ENCODE results near the gene LILRB3. TPM values are rescaled to one million over a fixed set of nuclear protein-coding genes. Genes with fewer than 3 reads are reported as not detected.

LILRB3 gene
- total RNA-seq, 2 donors from 2014 or later: 0.33 to 2.1 TPM

DNA sequence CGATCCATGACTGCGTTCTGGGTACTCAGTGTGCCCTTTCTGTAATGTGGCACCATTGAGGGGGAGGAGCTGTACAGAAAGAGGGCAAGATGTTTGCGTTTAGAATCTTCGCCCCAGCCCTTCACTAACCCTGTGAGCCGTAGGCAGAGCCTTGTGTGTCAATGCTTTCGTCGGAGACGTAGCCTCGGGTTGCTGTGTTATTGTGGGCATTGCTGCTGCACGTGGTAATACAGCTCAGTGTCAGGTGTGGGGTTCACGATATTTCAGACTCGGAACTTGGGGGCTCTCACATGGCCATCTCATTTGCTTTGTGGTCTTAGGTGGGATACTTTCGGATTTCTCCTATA lies 16.0 kb downstream of the LILRB3 start:
- Histone ChIP-seq H3K36me3 (replicated peaks in 1 of 2; ENCODE audit: insufficient read depth in 1 of 2, low read depth in 2 of 2) (peaks cover 5 to 30% of the 10 kb centered on the region in 2 donors), H3K4me3 (no peak overlapping the region), H3K4me1 (peaks cover 97% of the 10 kb centered on the region), H3K27me3 (no peaks in the 10 kb centered on the region), H3K27ac (peak overlapping the region in 3 of 4 donors; percentile 94 to 97 (median 94)), H3K9me3 (no peaks in the 10 kb centered on the region)
- DNase-seq: no peak
- no peak for TF ChIP-seq POLR2A (IDR thresholded peaks at IDR 0.05)
- TF ChIP-seq, protein P1, sequence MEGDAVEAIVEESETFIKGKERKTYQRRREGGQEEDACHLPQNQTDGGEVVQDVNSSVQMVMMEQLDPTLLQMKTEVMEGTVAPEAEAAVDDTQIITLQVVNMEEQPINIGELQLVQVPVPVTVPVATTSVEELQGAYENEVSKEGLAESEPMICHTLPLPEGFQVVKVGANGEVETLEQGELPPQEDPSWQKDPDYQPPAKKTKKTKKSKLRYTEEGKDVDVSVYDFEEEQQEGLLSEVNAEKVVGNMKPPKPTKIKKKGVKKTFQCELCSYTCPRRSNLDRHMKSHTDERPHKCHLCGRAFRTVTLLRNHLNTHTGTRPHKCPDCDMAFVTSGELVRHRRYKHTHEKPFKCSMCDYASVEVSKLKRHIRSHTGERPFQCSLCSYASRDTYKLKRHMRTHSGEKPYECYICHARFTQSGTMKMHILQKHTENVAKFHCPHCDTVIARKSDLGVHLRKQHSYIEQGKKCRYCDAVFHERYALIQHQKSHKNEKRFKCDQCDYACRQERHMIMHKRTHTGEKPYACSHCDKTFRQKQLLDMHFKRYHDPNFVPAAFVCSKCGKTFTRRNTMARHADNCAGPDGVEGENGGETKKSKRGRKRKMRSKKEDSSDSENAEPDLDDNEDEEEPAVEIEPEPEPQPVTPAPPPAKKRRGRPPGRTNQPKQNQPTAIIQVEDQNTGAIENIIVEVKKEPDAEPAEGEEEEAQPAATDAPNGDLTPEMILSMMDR (IDR thresholded peaks at IDR 0.05): no peak
- no peak for ATAC-seq
- intact Hi-C loops (cut with DNase I): no loop called here
- WGBS, 2 donors: 68 to 72% methylated on average over 13 of the region's 13 CpGs

DNA sequence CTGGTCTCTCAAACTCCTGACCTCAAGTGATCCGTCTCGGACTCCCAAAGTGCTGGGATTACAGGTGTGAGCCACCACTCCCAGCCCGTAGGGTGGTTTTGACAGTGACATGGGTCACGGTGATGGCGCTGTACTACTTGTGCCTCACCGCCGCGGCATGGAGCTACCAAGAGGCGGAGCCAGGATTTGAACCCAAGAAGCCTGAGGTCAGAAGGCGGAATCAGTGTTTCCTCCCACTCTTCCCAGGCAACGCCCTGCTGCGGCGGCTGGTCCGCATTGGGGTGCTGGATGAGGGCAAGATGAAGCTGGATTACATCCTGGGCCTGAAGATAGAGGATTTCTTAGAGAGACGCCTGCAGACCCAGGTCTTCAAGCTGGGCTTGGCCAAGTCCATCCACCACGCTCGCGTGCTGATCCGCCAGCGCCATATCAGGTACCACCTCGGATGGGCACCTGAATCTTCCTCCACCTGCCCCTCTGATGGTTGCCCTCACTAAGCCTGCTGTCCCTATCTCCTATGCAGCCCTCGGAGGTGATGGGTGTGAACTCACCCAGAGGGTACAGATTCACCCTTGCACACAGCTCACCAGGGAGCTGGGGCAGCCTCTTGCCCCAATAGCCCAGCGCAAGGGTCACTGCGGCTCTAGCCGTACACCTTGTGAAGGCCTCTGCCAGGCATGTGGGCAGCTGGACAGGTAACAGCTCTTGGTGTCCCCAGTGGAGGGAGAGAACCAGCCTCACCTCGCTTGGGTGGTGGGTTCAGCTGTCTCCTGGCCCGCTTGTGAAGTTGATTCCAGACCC lies 16.6 kb downstream of the LILRB3 start:
- Histone ChIP-seq H3K27me3 (no peaks in the 10 kb centered on the region), H3K4me3 (no peak overlapping the region), H3K9me3 (no peaks in the 10 kb centered on the region), H3K36me3 (replicated peaks in 1 of 2; ENCODE audit: insufficient read depth in 1 of 2, low read depth in 2 of 2) (peaks cover 5 to 30% of the 10 kb centered on the region in 2 donors), H3K4me1 (peaks cover 99% of the 10 kb centered on the region), H3K27ac (peak overlapping the region in 3 of 4 donors; percentile 11 to 97 (median 94))
- TF ChIP-seq, protein P1 (IDR thresholded peaks at IDR 0.05): no peak
- TF ChIP-seq POLR2A (IDR thresholded peaks at IDR 0.05): peak in 1 of 3 donors; percentile 10
- ATAC-seq (no peak), DNase-seq (peak in 1 of 4 donors; percentile 26)
- intact Hi-C loops (cut with DNase I): no loop called here
- 84 to 96% methylated on average over 14 to 27 of the region's 27 CpGs for WGBS, 2 donors

DNA sequence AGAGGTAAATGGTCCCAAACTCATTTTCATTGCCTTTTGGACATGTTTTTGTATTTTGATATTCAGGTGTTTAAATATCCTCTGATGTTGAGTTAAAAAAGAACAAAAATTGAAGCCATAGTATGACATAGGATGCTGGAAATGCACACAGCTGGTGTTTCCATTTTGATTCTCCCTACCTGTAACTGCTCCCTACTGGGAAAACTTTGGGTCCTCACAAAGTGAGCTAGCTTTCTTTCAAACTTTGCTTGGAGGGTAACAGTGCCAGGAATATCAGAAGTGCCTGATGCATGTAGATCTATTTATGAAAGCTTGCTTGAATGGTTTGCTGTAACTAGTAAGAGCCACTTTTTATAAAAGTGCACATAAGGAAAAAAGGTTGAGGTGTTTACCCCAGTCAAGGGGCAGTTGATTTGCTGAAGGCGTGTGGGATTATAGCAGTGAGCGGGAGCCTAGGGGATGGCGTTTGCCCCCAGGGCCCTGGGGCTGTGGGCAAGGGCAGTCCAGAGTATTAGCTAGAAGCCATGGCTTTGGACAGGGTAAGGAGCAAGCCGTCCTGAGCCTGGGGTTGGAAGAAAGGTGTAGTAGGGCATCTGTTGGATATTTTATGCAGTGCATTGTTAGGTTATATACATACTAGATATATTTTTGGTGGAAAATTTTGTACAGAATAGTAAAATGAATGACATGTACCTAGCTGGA lies 17.9 kb downstream of the LILRB3 start:
- peaks cover 90% of the 10 kb centered on the region for H3K4me1 ChIP-seq
- WGBS, 2 donors: 73 to 75% methylated on average over 4 of the region's 4 CpGs
- TF ChIP-seq POLR2A (IDR thresholded peaks at IDR 0.05): no peak
- TF ChIP-seq, protein P1 (IDR thresholded peaks at IDR 0.05): no peak
- ATAC-seq (no peak), DNase-seq (no peak)
- H3K36me3 ChIP-seq (replicated peaks in 1 of 2; ENCODE audit: insufficient read depth in 1 of 2, low read depth in 2 of 2): peaks cover 5 to 30% of the 10 kb centered on the region in 2 donors
- no peak overlapping the region for H3K4me3 ChIP-seq
- intact Hi-C loops (cut with DNase I): no loop called here
- no peaks in the 10 kb centered on the region for H3K9me3 ChIP-seq
- peak overlapping the region in 3 of 4 donors; percentile 9 to 97 (median 93) for H3K27ac ChIP-seq
- H3K27me3 ChIP-seq: no peaks in the 10 kb centered on the region

DNA sequence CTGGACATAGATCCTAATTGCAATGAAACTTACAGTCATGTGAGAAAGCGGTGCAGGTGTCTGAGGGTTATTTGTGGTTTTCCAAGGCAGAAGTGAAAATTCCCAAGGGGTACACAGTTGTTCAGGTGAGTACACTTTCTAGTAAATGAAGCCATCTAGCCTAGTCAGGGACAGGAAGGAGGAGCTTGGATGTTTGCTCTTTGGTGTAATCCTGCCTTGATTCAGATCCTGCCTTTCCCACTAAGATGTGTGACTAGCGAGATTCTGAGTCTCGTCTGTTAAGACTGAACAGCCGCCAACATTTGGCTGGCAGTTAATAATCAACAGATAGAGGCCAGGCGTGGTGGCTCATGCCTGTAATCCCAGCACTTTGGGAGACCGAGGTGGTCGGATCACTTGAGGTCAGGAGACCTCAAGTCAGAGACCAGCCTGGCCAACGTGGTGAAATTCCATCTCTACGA lies 19.6 kb downstream of the LILRB3 start:
- 19 to 20% methylated on average over 8 to 9 of the region's 9 CpGs for WGBS, 2 donors
- intact Hi-C loops (cut with DNase I): no loop called here
- peak; percentile 4 for ATAC-seq

More for the DNA sequence above, 19.6 kb downstream of the LILRB3 start:
- Histone ChIP-seq H3K9me3 (no peaks in the 10 kb centered on the region), H3K36me3 (replicated peaks in 1 of 2; ENCODE audit: insufficient read depth in 1 of 2, low read depth in 2 of 2) (peaks cover 5 to 30% of the 10 kb centered on the region in 2 donors), H3K4me3 (no peak overlapping the region), H3K4me1 (peaks cover 75% of the 10 kb centered on the region), H3K27ac (peak overlapping the region; percentile 33 to 97 (median 94)), H3K27me3 (no peaks in the 10 kb centered on the region)
- DNase-seq: peak; percentile 64 to 80 (median 78)
- TF ChIP-seq POLR2A (IDR thresholded peaks at IDR 0.05): peak in 2 of 3 donors; percentile 33 to 39
- TF ChIP-seq, protein P1 (IDR thresholded peaks at IDR 0.05): no peak

Data from body of pancreas (tissue), 4 donors.